Central memory CD8-positive, alpha-beta T cell (primary cell): ENCODE data around the gene FHIT.
"Not testable (repeated sequence)": the region's sequence is repeated elsewhere in the genome, so short reads cannot be mapped to it uniquely, and the experiment has no call there.

Experiments
- ATAC-seq: fragments of 150-1000 bp; cut with Tn5 transposase; replicated peaks from 2 replicates; pipeline ENCODE4 v1.10.0; 2022; ENCODE audit warnings: mild to moderate bottlenecking, moderate FRiP score, moderate number of reproducible peaks; ENCODE audit not compliant: poor library complexity, severe bottlenecking; ENCODE audit errors: extremely low read depth
- DNase-seq, 2 donors: peaks; one replicate each; pipeline ENCODE4 v3.0.0; 2021; ENCODE audit warnings: low spot score in 2 of 2
- H3K27ac Mint-ChIP-seq: one replicate; pipeline ENCODE4 v1.8.0; 2022; ENCODE audit warnings: low read depth, mild to moderate bottlenecking, moderate library complexity, mixed read lengths
- H3K27me3 Mint-ChIP-seq: one replicate; pipeline ENCODE4 v1.8.0; 2022; ENCODE audit warnings: mixed read lengths
- H3K36me3 Mint-ChIP-seq: one replicate; pipeline ENCODE4 v1.8.0; 2022; ENCODE audit warnings: mild to moderate bottlenecking, moderate library complexity, mixed read lengths; ENCODE audit not compliant: insufficient read depth
- H3K4me1 Mint-ChIP-seq: one replicate; pipeline ENCODE4 v1.8.0; 2022; ENCODE audit warnings: mixed read lengths
- H3K4me3 Mint-ChIP-seq: one replicate; pipeline ENCODE4 v1.8.0; 2022; ENCODE audit warnings: mild to moderate bottlenecking, moderate library complexity, mixed read lengths
- H3K9me3 Mint-ChIP-seq: one replicate; pipeline ENCODE4 v1.8.0; 2022; ENCODE audit warnings: mixed read lengths

Gene FHIT

DNA sequence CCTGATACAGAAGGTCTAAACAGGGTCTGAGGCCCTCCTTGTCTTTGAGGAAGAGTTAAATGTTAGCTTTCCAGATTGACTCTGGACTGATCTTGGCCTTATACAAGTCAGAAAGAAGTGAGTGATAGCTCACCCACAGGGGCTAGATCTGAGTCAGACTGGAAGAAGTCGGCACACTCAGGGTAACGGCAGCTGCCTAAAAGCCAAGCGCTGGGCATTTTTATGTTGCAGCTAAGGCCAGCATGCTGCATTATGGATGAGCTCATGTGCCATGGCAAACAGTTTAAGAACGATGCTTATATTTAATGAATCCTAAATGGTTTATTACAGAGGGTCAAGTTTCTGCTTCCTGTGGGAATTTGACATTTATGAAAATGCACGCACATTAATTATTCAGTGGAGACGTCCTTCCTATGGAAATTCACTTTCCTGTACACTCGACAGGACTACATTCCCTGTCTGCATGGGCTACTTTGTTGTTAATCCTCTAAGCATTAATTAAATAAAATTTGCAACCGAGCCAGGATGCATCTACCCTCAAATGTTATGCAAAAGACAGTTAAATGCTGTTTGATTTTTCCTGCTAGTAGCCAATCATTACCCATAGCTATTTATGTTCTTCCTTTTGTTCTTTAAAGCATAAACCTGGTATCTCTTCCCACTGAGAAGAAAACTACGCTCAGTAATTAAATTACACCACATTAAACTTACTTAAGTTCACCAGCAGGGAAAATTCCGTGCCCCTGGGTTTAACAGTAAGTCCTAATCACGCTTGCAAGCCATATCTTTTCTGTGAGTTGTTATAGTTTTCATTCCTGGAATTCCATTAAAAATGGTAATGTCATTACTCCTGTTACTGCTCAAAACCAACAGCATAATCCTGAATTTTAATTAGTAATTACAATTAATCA lies 1438.8 kb downstream of the FHIT start:
- Mint-ChIP-seq H3K9me3 (no peaks in the 10 kb centered on the region), H3K36me3 (no peaks in the 10 kb centered on the region), H3K27me3 (no peaks in the 10 kb centered on the region), H3K4me3 (no peak overlapping the region), H3K27ac (no peak overlapping the region), H3K4me1 (peaks cover 6% of the 10 kb centered on the region)
- no peak for DNase-seq
- ATAC-seq, result no peak

DNA sequence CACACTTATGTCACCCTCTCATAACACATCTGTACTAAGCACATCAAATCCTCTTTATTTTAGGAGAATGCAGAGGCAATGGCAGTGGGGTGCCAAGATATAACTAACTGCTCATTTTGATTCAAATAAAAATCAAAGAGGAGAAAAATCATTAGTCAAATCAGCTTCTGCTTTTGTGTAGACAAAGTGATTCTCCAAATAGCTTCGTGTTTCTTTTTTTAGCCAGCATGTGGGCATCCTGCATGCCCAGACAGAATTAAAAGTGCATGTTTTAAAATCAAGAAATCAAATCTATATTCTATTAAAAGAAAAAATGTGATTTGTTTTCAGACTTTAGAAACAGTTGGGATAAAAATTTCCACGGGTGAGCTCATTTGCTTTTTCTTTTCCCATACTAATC lies 1440.1 kb downstream of the FHIT start:
- Mint-ChIP-seq H3K36me3 (no peaks in the 10 kb centered on the region), H3K9me3 (no peaks in the 10 kb centered on the region), H3K4me1 (peaks cover 6% of the 10 kb centered on the region), H3K27ac (no peak overlapping the region), H3K27me3 (no peaks in the 10 kb centered on the region), H3K4me3 (no peak overlapping the region)
- DNase-seq (no peak), ATAC-seq (no peak)

DNA sequence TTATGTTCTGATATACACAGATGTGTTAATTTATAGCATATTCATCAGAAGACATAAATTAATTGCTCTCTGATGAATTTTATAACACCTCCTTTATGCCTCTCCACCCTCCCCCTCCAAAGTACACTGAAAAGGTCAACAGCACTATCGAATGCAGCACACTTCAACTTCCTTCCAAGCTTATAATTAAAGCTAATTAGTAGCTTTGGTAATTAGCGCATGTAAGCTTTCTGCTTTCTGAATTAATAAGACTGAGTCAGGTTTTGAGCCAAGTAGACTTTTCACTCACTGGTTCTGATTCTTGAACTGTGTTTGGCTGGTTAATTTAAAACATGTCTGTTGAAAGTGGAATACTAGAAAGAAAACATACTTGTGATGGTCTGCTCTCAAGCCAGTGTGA lies 1440.6 kb downstream of the FHIT start:
- Mint-ChIP-seq H3K9me3 (no peaks in the 10 kb centered on the region), H3K36me3 (no peaks in the 10 kb centered on the region), H3K4me3 (no peak overlapping the region), H3K27ac (no peak overlapping the region), H3K4me1 (peaks cover 6% of the 10 kb centered on the region), H3K27me3 (no peaks in the 10 kb centered on the region)
- DNase-seq, result no peak
- no peak for ATAC-seq

DNA sequence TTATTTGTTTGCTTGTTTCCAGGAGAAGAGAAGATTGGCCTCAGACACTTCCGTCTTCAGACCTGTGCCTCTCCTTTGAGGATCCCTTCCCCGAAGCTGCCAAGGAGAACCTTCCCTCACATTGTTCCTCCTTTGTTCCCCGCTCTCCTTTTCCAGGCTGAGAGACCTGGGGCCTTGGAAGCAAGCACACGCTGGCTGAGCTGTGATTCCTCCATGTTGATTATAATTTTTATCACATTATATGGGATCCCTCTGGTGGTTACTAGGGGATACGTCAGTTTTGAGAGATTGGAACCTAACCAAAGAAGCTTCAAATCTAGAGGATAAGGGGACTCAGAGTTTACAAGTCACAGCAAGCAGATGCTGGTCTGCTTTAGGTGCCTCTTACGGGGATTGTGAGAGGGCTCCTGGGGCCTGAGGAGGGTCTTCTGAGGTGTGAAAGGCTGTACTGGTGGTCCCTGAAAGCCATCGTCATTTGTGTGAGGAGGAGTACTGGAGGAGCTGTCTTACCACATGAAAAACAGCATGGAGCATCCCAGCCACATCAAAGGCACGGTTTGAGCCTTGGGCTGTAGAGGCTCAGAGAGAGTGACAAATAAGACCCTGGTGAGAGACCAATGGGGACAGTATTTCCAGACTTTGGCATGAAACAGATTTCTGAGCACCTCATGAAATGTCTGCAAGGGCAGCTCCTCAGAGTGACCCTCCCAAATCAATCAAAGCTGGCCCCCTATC lies 1441.4 kb downstream of the FHIT start:
- H3K27ac Mint-ChIP-seq, result no peak overlapping the region
- peaks cover 6% of the 10 kb centered on the region for H3K4me1 Mint-ChIP-seq
- H3K36me3 Mint-ChIP-seq, result no peaks in the 10 kb centered on the region
- H3K4me3 Mint-ChIP-seq, result no peak overlapping the region
- DNase-seq (no peak), ATAC-seq (no peak)
- no peaks in the 10 kb centered on the region for H3K27me3 Mint-ChIP-seq
- no peaks in the 10 kb centered on the region for H3K9me3 Mint-ChIP-seq

DNA sequence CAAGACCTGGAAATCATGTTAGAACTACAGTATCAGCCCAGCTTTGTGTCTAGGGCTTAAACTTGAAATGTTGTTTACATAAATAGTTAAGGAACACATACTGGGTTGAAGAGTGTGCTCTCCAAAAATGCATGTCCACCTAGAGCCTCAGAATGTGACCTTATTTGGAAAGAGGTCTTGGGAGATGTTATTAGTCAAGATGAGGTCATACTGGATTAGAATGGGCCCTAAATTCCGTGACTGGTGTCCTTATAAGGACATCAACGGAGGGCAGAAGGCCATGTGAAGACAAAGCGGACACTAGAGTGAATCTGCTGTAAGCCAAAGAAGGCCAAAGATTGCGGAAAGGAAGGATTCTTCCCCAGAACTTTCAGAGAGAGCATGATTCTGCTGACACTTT lies 1442.2 kb downstream of the FHIT start:
- DNase-seq, result no peak
- no peaks in the 10 kb centered on the region for H3K9me3 Mint-ChIP-seq
- H3K27me3 Mint-ChIP-seq, result no peaks in the 10 kb centered on the region
- peaks cover 6% of the 10 kb centered on the region for H3K4me1 Mint-ChIP-seq
- no peak overlapping the region for H3K27ac Mint-ChIP-seq
- H3K36me3 Mint-ChIP-seq, result no peaks in the 10 kb centered on the region
- no peak for ATAC-seq
- no peak overlapping the region for H3K4me3 Mint-ChIP-seq

DNA sequence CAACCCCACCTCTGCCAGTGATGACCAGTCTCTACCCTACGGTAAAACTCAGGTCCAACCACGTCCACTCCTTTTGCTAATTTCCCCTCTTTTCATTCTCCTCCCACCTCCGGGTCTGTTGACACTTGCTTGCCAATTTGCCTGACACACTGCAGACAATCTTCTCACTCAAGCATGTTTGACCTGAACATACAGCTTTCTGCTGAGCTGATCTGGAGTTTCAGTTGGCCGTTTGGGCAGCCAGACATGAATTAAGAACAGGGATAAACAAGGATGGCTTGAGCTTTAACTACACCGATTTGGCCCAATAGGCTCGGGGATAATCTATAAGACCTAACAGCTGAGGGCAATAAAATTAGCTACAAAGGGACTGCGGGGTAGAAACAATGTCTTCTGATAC lies 1442.8 kb downstream of the FHIT start:
- DNase-seq, result no peak
- H3K27ac Mint-ChIP-seq, result no peak overlapping the region
- H3K4me3 Mint-ChIP-seq, result no peak overlapping the region
- H3K36me3 Mint-ChIP-seq, result peaks cover 1% of the 10 kb centered on the region
- H3K4me1 Mint-ChIP-seq, result peaks cover 6% of the 10 kb centered on the region
- ATAC-seq, result no peak
- no peaks in the 10 kb centered on the region for H3K9me3 Mint-ChIP-seq
- no peaks in the 10 kb centered on the region for H3K27me3 Mint-ChIP-seq

DNA sequence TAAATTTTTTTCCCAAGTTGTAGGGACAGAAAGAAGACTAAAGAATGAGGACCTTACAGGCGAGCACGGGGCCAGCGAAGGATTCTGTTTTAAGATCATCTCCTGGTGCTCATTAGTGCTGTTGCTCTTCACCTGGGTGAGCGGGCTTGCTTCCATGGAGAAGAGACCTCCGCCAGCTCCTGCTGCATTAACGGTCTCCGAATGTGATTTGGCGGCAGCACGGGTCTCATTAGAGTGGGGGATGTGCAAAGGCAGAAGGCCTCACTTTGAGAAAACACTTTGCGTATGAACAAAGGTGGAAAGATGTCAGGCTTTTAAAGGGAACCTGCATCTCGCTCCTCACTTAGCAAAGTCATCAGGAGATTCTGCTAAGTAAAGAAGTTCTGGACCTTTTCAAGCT lies 1448.0 kb downstream of the FHIT start:
- DNase-seq (no peak), ATAC-seq (no peak)
- H3K36me3 Mint-ChIP-seq, result peaks cover 2% of the 10 kb centered on the region
- H3K4me3 Mint-ChIP-seq, result no peak overlapping the region
- peaks cover 6% of the 10 kb centered on the region for H3K4me1 Mint-ChIP-seq
- H3K27me3 Mint-ChIP-seq, result no peaks in the 10 kb centered on the region
- no peak overlapping the region for H3K27ac Mint-ChIP-seq
- no peaks in the 10 kb centered on the region for H3K9me3 Mint-ChIP-seq

DNA sequence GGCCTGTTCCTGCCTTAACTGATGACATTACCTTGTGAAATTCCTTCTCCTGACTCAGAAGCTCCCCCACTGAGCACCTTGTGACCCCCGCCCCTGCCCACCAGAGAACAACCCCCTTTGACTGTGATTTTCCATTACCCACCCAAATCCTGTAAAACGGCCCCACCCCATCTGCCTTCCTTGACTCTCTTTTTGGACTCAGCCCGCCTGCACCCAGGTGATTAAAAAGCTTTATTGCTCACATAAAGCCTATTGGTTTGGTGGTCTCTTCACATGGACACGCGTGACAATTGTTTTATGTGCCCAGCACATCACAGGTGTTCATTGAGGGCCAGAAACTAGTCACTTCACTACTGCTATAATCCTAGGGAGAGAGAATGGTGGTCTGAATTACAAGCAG lies 1448.8 kb downstream of the FHIT start:
- not testable (repeated sequence) for H3K36me3 Mint-ChIP-seq, H3K4me3 Mint-ChIP-seq, DNase-seq, H3K9me3 Mint-ChIP-seq, H3K27me3 Mint-ChIP-seq, H3K27ac Mint-ChIP-seq, ATAC-seq, H3K4me1 Mint-ChIP-seq

DNA sequence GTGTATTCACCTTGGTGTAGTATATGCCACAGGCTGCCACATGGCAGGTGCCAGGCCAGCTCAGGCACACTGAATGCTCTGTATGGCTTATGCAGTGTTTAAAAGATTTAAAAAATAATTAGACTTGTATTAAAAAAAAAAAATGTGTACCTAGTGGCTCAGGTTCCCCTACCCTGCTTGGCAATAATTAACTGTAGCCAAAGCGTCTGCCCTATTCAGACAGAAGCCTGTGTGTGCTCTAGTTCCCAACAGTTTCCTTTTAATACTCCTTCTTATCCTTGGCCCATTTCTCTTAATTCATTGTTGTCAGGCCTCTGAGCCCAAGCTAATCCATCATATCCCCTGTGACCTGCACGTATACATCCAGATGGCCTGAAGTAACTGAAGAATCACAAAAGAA lies 1449.2 kb downstream of the FHIT start:
- peaks cover 2% of the 10 kb centered on the region for H3K36me3 Mint-ChIP-seq
- no peak for ATAC-seq
- no peaks in the 10 kb centered on the region for H3K9me3 Mint-ChIP-seq
- peaks cover 6% of the 10 kb centered on the region for H3K4me1 Mint-ChIP-seq
- DNase-seq, result no peak
- H3K4me3 Mint-ChIP-seq, result no peak overlapping the region
- no peaks in the 10 kb centered on the region for H3K27me3 Mint-ChIP-seq
- no peak overlapping the region for H3K27ac Mint-ChIP-seq

DNA sequence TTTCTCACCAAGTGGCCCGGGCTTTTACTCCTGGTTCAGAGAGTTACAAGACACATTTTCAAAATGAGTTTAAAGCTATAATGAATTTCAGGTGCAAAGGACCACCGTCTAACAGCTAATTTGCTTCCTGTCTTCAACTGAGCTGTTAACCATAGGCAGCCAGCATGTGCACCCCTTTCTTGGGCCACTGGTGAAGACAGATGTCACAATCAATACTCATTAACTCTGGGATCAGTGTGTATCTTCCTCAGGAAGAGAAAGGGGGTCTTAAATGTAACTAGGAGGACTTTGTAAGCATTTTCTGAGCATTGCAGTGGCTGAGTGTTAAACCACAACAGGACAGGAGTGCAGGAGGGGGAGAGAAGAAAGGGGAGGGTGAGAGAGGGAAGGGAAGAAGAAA lies 1450.8 kb downstream of the FHIT start:
- H3K36me3 Mint-ChIP-seq, result peaks cover 2% of the 10 kb centered on the region
- H3K4me1 Mint-ChIP-seq, result peaks cover 6% of the 10 kb centered on the region
- no peaks in the 10 kb centered on the region for H3K9me3 Mint-ChIP-seq
- no peak overlapping the region for H3K4me3 Mint-ChIP-seq
- H3K27me3 Mint-ChIP-seq, result no peaks in the 10 kb centered on the region
- ATAC-seq (no peak), DNase-seq (no peak)
- H3K27ac Mint-ChIP-seq, result no peak overlapping the region

DNA sequence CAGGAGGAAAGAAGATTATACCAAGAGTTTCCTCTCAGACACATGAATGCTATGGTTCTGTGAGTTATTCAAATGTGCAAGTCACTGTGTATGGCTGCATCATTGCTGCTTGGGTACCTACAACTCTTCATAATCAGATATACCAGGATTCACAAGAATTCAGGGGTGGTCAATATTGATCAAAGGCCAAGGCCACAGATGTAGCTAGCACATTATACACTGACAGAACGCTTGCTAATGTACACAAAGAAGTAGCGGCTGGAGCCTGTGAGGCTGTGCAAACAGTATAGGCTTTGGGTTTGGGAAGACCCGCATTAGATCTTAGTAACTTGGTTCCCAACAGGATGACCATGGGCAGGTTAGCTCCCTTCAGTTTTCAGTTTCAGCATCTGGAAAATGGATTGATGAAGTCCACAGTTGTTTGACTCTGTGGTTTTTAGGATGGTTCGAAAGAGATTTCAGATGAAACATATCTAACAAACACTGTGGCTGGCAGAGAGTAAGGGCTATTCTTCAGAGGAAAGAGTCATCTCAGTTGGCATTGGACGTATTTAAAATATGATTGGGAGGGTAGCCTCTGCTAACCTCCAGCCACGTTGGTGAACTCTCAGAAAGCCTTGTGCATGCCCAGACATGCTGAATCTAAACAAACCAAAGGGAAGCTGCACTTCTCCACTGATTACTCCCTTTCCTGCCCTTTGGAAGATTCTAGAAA lies 1452.7 kb downstream of the FHIT start:
- DNase-seq (no peak), ATAC-seq (no peak)
- no peaks in the 10 kb centered on the region for H3K9me3 Mint-ChIP-seq
- no peak overlapping the region for H3K27ac Mint-ChIP-seq
- no peaks in the 10 kb centered on the region for H3K27me3 Mint-ChIP-seq
- H3K4me1 Mint-ChIP-seq, result peaks cover 6% of the 10 kb centered on the region
- H3K4me3 Mint-ChIP-seq, result no peak overlapping the region
- peaks cover 1% of the 10 kb centered on the region for H3K36me3 Mint-ChIP-seq

DNA sequence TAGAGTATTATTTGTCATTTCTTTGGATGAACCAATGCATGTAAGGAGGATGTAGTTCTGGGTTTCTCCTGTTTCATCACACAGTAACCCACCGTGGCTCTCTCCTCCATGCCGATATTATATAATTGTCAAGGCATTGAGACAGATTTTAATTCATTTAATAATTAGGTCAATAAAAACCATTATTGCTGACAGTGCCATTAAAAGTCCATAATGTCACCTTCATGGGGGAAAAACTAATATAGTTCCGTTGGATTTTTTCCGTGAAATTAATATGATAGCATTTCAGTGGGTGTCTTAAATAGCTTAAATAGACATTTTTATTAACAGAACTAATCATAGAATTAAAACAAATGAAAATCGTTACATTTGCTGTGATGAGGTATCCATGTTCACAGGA lies 1453.7 kb downstream of the FHIT start:
- DNase-seq (no peak), ATAC-seq (no peak)
- Mint-ChIP-seq H3K27ac (no peak overlapping the region), H3K36me3 (no peaks in the 10 kb centered on the region), H3K9me3 (no peaks in the 10 kb centered on the region), H3K4me1 (peaks cover 6% of the 10 kb centered on the region), H3K4me3 (no peak overlapping the region), H3K27me3 (no peaks in the 10 kb centered on the region)
